22Rv1 (cell line): Measurements from ENCODE around the gene COL4A2.

ENCODE experiments used
- ZFX ChIP-seq: fragments of 450-650 bp; IDR thresholded peaks from 2 replicates; pipeline ENCODE4 v1.6.1; 2017; ENCODE audit warnings: antibody characterized with exemption, borderline replicate concordance
- TF ChIP-seq, protein P1 (sequence below): fragments of 450-650 bp; IDR thresholded peaks from 2 replicates; pipeline ENCODE4 v1.5.1; 2017; ENCODE audit warnings: mild to moderate bottlenecking

GRCh38 chr13:110289661-110290060 is 17.4 kb upstream of the COL4A2 start:
- TF ChIP-seq, protein P1, sequence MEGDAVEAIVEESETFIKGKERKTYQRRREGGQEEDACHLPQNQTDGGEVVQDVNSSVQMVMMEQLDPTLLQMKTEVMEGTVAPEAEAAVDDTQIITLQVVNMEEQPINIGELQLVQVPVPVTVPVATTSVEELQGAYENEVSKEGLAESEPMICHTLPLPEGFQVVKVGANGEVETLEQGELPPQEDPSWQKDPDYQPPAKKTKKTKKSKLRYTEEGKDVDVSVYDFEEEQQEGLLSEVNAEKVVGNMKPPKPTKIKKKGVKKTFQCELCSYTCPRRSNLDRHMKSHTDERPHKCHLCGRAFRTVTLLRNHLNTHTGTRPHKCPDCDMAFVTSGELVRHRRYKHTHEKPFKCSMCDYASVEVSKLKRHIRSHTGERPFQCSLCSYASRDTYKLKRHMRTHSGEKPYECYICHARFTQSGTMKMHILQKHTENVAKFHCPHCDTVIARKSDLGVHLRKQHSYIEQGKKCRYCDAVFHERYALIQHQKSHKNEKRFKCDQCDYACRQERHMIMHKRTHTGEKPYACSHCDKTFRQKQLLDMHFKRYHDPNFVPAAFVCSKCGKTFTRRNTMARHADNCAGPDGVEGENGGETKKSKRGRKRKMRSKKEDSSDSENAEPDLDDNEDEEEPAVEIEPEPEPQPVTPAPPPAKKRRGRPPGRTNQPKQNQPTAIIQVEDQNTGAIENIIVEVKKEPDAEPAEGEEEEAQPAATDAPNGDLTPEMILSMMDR, result no peak
- no peak for TF ChIP-seq ZFX
